ENCODE measurements around the gene FBF1.

DNA sequence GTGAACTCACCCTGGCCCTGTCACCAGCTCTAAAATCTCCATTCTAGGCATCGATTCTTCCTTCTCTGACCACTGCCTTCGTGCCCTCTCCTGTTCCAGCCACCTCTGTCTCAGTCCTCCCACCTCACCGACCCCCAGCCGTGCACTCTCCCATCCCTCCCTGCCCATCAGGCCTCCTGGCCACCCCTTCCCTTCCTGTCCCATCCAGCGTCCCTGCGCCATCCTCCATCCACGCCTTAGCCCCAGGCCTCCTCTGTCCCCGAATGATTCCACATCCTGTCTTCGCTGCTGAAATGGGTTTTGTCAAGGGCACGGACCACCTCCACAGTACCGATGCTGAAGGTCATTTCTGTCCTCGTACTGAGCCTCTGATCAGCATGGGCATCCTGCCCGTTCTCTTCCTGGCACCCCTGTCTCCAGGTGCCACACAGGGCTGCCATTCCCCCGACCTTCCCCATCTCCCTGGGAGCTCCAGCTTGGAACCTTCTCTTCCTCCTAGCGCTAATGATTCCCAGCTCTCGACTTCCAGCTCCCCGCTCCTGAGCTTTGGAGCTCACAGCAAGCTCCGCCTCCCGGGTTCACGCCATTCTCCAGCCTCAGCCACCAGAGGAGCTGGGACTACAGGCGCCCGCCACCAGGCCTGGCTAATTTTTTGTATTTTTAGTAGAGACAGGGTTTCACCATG is 46.7 kb downstream of the FBF1 start:
- TF ChIP-seq YY1 (IDR thresholded peaks at IDR 0.05; ENCODE audit: insufficient read depth, insufficient read length) (no peak), ZNF274 (IDR thresholded peaks at IDR 0.05; ENCODE audit: low read depth, low read length) (no peak)
